Hepatocyte (in vitro differentiated cells): ENCODE data around the gene CATSPERE.

Source experiments
- EZH2 ChIP-seq: fragments of 200-600 bp; sonication (generic); IDR thresholded peaks from 2 replicates; pipeline ENCODE4 v1.6.1; 2016; ENCODE audit warnings: antibody characterized with exemption, mild to moderate bottlenecking, borderline replicate concordance
- EZH2phosphoT487 ChIP-seq: fragments of 200-600 bp; sonication (generic); IDR thresholded peaks from one replicate; pipeline ENCODE4 v1.6.1; 2018; ENCODE audit warnings: antibody characterized with exemption, mild to moderate bottlenecking, low read depth, moderate library complexity; ENCODE audit not compliant: unreplicated experiment, severe bottlenecking
- TF ChIP-seq, protein P1 (sequence below): fragments of 200-600 bp; sonication (generic); IDR thresholded peaks from 2 replicates; pipeline ENCODE4 v1.5.1; 2016; ENCODE audit warnings: antibody characterized with exemption, mild to moderate bottlenecking; ENCODE audit not compliant: poor library complexity

DNA sequence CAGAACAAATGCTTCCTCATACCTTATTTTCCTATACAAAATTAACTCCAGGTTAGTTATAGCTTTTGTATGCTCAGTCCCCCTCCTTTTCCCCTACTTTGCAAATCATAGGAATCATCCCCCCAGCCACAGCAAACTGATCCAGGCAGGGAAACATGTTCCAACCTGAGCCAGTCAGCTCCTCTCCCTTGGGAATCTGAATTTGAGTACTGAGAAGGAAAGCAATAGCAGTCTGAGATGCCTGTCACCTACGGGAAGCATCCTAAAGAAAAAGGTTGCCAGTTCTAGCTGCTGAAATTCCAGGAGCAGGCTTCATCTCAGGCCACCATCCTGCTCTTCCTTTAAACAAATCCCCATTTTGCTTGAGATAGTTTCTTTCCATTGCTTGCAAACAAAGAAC is 16.2 kb upstream of the CATSPERE start:
- TF ChIP-seq EZH2phosphoT487 (no peak), EZH2 (no peak)
- TF ChIP-seq, protein P1, sequence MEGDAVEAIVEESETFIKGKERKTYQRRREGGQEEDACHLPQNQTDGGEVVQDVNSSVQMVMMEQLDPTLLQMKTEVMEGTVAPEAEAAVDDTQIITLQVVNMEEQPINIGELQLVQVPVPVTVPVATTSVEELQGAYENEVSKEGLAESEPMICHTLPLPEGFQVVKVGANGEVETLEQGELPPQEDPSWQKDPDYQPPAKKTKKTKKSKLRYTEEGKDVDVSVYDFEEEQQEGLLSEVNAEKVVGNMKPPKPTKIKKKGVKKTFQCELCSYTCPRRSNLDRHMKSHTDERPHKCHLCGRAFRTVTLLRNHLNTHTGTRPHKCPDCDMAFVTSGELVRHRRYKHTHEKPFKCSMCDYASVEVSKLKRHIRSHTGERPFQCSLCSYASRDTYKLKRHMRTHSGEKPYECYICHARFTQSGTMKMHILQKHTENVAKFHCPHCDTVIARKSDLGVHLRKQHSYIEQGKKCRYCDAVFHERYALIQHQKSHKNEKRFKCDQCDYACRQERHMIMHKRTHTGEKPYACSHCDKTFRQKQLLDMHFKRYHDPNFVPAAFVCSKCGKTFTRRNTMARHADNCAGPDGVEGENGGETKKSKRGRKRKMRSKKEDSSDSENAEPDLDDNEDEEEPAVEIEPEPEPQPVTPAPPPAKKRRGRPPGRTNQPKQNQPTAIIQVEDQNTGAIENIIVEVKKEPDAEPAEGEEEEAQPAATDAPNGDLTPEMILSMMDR: no peak
